Measurements from ENCODE around the gene HSPA4.
"Not testable (repeated sequence)": the region's sequence is repeated elsewhere in the genome, so short reads cannot be mapped to it uniquely, and the experiment has no call there.

Gene HSPA4

GRCh38 chr5:133051542-133052316 lies at the start of gene HSPA4:
TSS of gene HSPA4 (plus strand) at chr5:133052013. CDS start at chr5:133052251, 238 bp downstream.
- DNase-seq (ENCODE audit: low spot score) = peak; percentile 99

DNA sequence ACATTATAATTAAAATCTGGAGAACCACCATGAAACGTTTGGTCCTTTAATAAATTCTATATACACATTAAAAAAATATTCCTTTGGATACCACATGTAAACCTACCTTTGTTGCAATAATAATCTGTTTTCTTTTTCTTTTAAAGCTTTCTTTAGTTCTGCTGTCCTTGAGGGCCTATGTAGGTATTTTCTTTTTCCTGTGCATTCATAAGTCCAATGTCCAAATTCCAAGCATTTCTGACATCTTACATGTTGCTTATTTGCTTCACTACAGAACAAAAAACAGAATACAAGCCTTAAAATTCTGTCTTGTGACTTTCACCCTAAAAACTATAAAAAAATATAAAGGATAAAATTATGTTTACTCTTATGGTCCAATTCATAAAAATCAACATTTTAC lies 45.2 kb upstream of the HSPA4 start:
- DNase-seq (ENCODE audit: low spot score) = no peak

DNA sequence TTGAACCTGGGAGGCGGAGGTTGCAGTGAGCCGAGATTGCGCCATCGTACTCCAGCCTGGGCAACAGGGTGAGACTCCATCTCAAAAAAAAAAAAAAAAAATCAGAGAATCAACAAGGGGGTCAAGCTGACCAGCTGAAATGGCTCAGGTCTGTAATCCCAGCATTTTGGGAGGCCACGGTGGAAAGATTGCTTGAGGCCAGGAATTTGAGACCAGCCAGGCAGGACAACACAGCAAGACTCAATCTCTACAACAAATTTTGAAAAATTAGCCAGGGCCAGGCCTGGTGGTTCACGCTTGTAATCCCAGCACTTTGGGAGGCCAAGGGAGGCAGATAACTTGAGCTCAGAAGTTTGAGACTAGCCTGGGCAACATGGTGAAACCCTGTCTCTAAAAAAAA lies 43.4 kb upstream of the HSPA4 start:
- DNase-seq (ENCODE audit: low spot score) = not testable (repeated sequence)

- DNase-seq (ENCODE audit: low spot score) = no peak
Observed at GRCh38 chr5:133015466-133015865, 36.3 kb upstream of the HSPA4 start.

DNA sequence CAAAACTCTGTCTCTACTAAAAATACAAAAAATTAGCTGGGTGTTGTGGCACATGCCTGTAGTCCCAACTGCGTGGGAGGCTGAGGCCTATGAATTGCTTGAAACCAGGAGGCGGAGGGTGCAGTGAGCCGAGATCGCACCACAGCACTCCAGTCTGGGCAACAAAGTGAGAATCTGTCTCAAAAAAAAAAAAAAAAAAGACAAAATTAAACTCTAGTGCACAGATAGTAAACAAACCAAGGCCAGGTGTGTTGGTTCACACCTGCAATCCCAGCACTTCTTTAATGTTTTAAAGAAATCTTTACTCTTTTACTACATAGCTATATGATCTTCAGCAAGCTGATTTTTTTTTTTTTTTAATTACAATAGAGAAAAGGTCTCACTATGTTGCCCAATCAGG lies 33.8 kb upstream of the HSPA4 start:
- no peak for DNase-seq (ENCODE audit: low spot score)

DNA sequence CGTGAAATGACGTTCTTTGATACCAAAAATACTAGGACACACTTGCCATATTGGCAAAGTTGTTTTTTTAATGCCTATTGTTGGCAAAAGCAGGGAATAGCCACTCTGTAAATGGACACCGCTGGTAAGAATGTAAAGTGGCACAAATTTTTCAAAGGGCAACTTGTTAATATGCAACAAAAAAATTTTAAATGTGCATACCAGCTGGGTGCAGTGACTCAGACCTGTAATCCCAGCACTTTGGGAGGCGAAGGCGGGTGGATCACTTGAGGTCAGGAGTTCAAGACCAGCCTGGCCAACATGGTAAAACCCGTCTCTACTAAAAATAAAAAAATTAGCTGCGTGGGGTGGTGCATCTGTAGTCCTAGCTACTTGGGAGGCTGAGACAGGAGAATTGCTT lies 32.3 kb upstream of the HSPA4 start:
- not testable (repeated sequence) for DNase-seq (ENCODE audit: low spot score)

DNA sequence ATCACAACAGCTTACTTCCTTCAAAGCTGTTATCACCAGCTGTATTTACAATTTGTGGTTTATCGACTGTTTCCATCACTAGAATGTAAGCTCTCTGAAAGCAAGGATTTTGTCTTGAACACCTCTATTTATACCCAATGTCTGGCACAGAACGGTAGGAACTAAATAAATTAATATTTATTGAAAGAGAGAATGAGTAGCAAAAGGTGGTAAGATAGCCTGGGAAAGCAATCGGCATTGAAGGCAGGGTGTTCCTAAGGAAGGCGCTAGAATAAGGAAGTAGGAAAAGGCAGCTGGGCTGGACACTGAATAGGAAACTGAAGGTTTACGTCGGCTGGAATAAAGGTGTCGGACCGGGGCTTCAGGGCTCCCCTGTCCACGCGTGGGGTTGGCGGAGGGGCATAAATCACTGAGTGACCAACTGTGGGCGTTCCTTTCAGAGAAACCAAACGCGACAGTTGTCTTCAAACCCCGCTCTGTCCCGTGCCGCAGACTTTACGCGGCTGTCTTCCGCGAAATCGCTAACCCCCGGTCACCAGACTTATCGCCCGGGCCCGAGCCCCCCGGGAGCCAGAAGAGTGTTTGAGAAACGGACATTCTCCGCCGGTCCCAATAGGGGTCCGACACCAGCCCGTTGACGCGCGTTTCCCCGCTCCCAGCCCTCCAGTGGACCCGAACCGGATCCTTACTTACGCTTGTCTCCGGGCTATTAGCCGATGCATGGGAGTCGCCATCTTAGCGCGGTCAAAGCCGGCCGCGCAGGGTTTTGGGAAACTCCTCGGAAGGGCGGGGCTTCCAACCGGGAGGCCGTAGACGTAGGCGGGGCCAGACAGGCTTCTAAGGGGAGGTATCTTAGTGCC lies 25.8 kb upstream of the HSPA4 start, which contains the start of gene ZCCHC10:
ZCCHC10 (minus strand) TSS at position 746 of the 860 bp plus-strand sequence; CDS start at position 734, 12 bp downstream.
- peak; percentile 90 for DNase-seq (ENCODE audit: low spot score)

- DNase-seq (ENCODE audit: low spot score) = no peak
Observed at GRCh38 chr5:133026664-133027153, 25.1 kb upstream of the HSPA4 start.

DNA sequence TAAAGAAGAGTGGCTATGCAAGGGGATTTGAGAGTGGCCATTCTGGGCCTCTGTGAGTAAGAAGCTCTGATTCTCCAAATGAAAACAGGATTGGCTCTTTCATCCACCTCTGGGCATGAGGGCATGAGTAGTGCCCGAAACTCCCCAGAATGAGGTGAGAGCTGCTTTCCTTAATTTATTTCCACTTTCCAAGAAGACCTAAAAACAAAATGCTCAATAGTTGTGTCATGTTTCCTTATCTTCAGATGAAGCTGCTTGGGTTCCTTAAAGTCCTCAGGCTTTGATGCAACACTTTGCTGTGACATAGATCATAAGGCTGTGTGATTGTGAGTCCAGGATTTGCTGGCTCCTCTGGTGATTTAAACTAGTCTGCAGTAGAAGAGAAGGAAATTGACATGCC lies 22.4 kb upstream of the HSPA4 start:
- DNase-seq (ENCODE audit: low spot score) = no peak

DNA sequence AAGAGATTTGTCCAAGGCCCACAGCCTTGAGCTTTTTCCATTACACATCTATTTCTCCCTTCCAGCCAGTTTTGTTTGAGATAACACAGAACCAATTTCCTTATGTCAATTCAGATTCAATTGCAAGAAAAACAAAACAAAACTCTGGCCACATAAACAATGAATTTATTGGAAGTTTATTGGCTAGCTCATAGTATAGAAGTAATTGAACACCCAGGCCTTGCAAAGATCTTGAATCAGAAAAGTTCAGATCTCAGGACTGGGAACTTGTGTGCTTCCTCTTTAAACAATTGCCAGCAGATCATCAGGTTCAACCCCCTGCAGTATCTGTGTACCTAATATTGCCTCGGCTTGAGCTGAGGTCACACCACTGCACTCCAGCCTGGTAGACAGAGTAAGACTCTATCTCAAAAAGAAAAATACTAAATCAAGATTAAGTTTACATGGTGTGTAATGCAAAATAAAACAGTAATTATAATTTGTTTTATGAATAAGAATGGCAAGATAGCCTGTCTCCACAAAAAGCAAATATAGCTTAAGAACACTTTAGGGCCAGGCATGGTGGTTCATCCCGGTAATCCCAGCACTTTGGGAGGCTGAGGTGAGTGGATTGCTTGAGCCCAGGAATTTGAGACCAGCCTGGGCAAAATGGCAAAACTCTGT lies 21.3 kb upstream of the HSPA4 start:
- DNase-seq (ENCODE audit: low spot score) = no peak

GRCh38 chr5:133032852-133033742 lies 18.7 kb upstream of the HSPA4 start:
- DNase-seq (ENCODE audit: low spot score) = no peak

DNA sequence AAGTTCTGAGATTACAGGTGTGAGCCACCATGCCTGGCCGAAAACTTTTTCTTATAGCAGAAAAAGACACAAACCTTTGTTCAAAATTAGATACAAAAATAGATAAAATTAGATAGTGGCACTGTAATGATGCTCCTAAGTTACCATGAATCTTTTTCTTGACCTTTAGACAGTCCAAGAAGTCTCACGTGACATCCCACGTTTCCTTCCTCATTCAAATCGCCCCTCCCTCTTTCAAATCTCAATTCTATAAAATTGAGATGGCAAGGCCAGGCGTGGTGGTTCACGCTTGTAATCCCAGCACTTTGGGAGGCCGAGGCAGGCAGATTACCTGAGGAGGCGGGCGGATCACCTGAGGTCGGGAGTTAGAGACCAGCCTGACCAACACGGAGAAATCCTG lies 17.7 kb upstream of the HSPA4 start:
- no peak for DNase-seq (ENCODE audit: low spot score)

DNA sequence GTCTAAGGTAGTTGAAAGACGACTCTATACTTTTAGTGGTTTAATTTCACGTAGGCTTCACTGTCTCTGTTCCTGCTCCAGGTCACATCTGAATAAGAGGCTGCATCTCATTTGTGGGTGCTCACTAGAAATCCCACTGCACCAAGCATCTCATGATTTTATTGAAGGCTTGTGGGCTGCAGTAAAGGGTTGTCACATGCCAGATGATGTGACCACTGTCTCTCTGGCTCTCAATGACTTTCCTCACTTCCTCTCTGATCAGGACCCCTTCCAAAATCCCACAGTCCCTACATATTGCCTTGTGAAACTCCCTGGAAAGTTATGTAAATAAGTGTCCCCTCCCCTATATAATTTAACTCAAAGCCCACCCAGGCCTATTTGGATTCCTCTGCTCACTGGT lies 16.6 kb upstream of the HSPA4 start:
- no peak for DNase-seq (ENCODE audit: low spot score)

- not testable (repeated sequence) for DNase-seq (ENCODE audit: low spot score)
Observed at GRCh38 chr5:133036677-133037076, 15.1 kb upstream of the HSPA4 start.

DNA sequence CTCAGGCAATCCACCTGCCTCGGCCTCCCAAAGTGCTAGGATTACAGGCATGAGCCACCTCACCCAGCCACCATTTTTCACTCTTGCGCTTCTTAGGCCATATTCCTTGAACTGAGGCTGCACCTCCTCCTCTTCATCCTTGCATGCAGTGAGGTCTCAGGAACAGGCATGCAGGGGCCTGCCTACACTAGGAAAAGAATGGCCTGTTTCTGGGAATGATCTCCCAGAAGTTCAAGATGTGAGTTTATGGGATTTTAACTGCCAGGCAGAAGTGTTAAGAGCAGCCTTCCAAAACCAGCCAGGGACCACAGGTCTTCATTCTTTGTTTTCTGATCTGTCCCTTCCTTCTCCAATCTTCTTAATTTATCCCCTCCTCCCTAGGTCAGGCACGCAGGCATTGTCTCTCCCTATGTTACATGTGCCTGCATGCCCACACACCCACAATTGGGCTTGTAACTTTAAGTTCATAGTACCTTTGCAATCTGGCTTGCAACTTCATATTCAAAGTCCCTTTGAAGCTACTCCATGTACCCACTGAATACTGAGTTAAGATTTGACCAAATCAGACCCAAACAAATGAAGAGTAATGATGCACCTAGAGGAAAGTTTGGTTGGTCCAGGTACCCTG lies 10.5 kb upstream of the HSPA4 start:
- no peak for DNase-seq (ENCODE audit: low spot score)

DNA sequence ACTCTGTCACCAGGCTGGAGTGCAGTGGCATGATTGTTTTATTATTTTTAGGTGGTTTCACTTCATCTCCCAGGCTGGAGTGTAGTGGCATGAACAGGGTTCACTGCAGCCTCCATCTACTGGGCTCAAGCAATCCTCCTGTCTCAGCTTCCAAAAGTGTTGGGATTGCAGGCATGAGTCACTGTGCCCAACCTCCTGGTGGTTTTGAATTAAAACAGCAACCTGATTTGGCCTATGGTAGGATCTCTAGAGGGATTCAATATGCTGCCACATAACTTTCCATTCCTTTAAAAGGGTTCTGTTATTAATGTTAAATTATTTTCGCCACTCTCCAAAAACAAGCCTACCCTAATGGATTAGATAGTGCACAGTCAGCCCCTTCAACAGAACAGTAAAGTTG lies 9.9 kb upstream of the HSPA4 start:
- DNase-seq (ENCODE audit: low spot score) = no peak

- DNase-seq (ENCODE audit: low spot score) = not testable (repeated sequence)
Observed at GRCh38 chr5:133046560-133046959, 5.3 kb upstream of the HSPA4 start.

DNA sequence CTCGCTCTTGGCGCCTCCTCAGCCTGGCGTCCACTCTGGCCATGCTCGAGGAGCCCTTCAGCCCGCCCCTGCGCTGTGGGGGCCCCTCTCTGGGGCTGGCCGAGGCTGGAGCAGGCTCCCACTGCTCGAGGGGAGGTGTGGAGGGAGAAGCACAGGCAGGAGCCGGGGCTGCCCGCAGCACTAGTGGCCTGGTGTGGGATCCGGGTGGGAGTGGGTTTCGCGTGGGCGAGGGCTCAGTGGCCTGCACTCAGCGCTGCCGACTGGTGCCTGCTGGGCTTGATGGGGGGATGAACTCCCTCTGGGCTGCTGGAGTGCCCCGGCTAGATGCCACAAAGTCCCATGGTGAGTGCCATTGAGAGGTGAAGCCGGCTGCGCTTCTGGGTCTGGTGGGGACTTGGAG lies 4.4 kb upstream of the HSPA4 start:
- no peak for DNase-seq (ENCODE audit: low spot score)

- no peak for DNase-seq (ENCODE audit: low spot score)
Observed at GRCh38 chr5:133048993-133049725, 2.7 kb upstream of the HSPA4 start.

GRCh38 chr5:133049726-133050048 lies 2.1 kb upstream of the HSPA4 start:
- no peak for DNase-seq (ENCODE audit: low spot score)
